Pancreas (tissue), 10 donors: ENCODE data around the gene USB1. TPM values are rescaled to one million over a fixed set of nuclear protein-coding genes. Genes with fewer than 3 reads are reported as not detected.

Source experiments
- ATAC-seq, 4 donors: fragments of 200-7000 bp; cut with Tn5 transposase; one replicate each; pipeline versions ENCODE4 v1.8.0 to v1.9.1; 2020; ENCODE audit warnings: mild to moderate bottlenecking in 4 of 4, moderate library complexity in 4 of 4
- DNase-seq, 6 donors: peaks; one replicate each; pipeline ENCODE4 v3.0.0-alpha.2; 2020
- FAIRE-seq: peaks from 2 replicates; lab custom pipeline; 2012; peaks lifted over from hg19 to GRCh38; lab: Jason Lieb, UNC
- H3K27ac ChIP-seq, 4 donors: fragments of 200-600 bp; sonication (generic); 1 replicate in 3 of 4; 2 replicates in 1 of 4; pipeline versions ENCODE4 v1.5.0 to v1.8.0; 2020
- H3K27me3 ChIP-seq, 4 donors: fragments of 200-600 bp; one replicate each; pipeline ENCODE4 v1.8.0; 2021
- H3K36me3 ChIP-seq, 3 donors: fragments of 200-600 bp; sonication (generic) in 1 of 3; one replicate each; pipeline versions ENCODE4 v1.5.0 to v1.8.0; 2020 to 2021
- H3K4me1 ChIP-seq, 3 donors: fragments of 200-600 bp; one replicate each; pipeline ENCODE4 v1.8.0; 2021
- H3K4me3 ChIP-seq, 4 donors: fragments of 200-600 bp; sonication (generic) in 2 of 4; one replicate each; pipeline versions ENCODE4 v1.5.0 to v1.8.0; 2020 to 2021
- H3K9me3 ChIP-seq, 4 donors: fragments of 200-600 bp; one replicate each; pipeline ENCODE4 v1.8.0; 2021
- CTCF ChIP-seq, 4 donors: fragments of 200-600 bp; sonication (generic) in 3 of 4; IDR thresholded peaks; one replicate each; pipeline versions ENCODE4 v1.5.0 to v1.8.0; 2021; ENCODE audit warnings: antibody characterized with exemption in 4 of 4
- WGBS, 2 donors: extraction: QIAGEN DNeasy Blood & Tissue Kit; methylation state at CpG; one replicate each; pipeline ENCODE4 v1.1.7; 2013; 5-methylcytosine and 5-hydroxymethylcytosine counted together
- intact Hi-C, 3 donors: fragments of 100-400 bp; cut with DNase I; formaldehyde crosslinking; loops; one replicate each; pipeline versions ENCODE4 v1.11.1 to v1.14.2; 2022
- polyA plus RNA-seq, 2 donors: library from polyadenylated mRNA; stranded (reverse); fragments of 200-250 nt; gene quantifications; one replicate each; pipeline ENCODE4 v1.2.3, GENCODE V29; 2013
- total RNA-seq, 6 donors: library from RNA; stranded (reverse); fragmentation: NEBNext Ultra II Directional in 4 of 6; extraction: Animal tissue kit (Norgen Biotek cat#: 25700) in 4 of 6; gene quantifications; one replicate each; pipeline versions ENCODE4 v1.2.1 to v1.2.4, GENCODE V29; 2021 to 2023
- donor health status: healthy with polysubstance abuse.
- donor health status: DM: no; HTN: no; CAD: no; lungs with moderate emphysema.
- donor health status: DM: no; HTN: no; CAD: no.
- donor health status: control.
- donor health status: control.
- donor health status: Bipolar disorder and iron deficiency.
- donor health status: DM: yes; HTN: yes; CAD: no.
- donor health status: DM: no; HTN: no; CAD: no.
- donor health status: DM: no; HTN: no; CAD: no.
- donor health status: DM: yes; HTN: yes; CAD: no.

USB1 gene
- total and polyA plus RNA-seq, 8 donors, result 13.5 to 23.6 (median 17.7) TPM

- no peak for FAIRE-seq
- Histone ChIP-seq H3K4me3 (no peak overlapping the region), H3K9me3 (no peaks in the 10 kb centered on the region), H3K27me3 (no peaks in the 10 kb centered on the region), H3K27ac (no peak overlapping the region), H3K36me3 (no peaks in the 10 kb centered on the region), H3K4me1 (no peaks in the 10 kb centered on the region)
- WGBS, 2 donors, result 89 to 91% methylated on average over 5 of the region's 5 CpGs
- intact Hi-C loops, result no loop called here
- no peak for DNase-seq
- ATAC-seq, result no peak
- TF ChIP-seq CTCF (IDR thresholded peaks at IDR 0.05), result no peak
Observed at GRCh38 chr16:58053682-58054005, 52.4 kb downstream of the USB1 start.

GRCh38 chr16:58054289-58054688 is 53.1 kb downstream of the USB1 start:
- DNase-seq (no peak), FAIRE-seq (no peak), ATAC-seq (no peak)
- TF ChIP-seq CTCF (IDR thresholded peaks at IDR 0.05), result no peak
- intact Hi-C loops, result no loop called here
- 78 to 87% methylated on average over 10 of the region's 10 CpGs for WGBS, 2 donors
- H3K27me3 ChIP-seq, result no peaks in the 10 kb centered on the region
- no peak overlapping the region for H3K4me3 ChIP-seq
- H3K36me3 ChIP-seq, result no peaks in the 10 kb centered on the region
- H3K27ac ChIP-seq, result no peak overlapping the region
- no peaks in the 10 kb centered on the region for H3K4me1 ChIP-seq
- no peaks in the 10 kb centered on the region for H3K9me3 ChIP-seq

DNA sequence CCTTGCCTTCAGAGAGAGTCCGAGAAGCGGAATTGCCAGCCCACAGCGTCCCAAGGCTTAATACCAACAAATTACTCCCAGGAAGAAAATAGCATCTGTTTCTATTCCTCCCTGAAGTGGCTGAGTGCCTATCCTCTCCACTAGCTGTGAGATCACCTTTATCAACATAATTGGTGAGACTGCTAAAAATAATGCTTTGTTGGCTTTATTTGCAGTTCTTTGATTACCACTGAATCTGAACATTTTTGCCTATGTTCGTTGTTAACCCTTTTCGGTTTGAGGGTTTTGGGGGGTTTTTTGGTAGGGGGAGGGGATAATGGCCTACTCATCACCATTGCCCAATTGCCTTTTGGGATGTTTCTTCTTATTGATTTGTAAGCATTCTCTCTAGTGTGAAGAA is 55.4 kb downstream of the USB1 start:
- no peak overlapping the region for H3K4me3 ChIP-seq
- DNase-seq, result no peak
- WGBS, 2 donors, result 56 to 65% methylated on average over 5 of the region's 5 CpGs
- H3K36me3 ChIP-seq, result no peaks in the 10 kb centered on the region
- intact Hi-C loops, result no loop called here
- H3K27ac ChIP-seq, result no peak overlapping the region
- no peak for FAIRE-seq
- no peaks in the 10 kb centered on the region for H3K27me3 ChIP-seq
- no peak for ATAC-seq
- no peaks in the 10 kb centered on the region for H3K9me3 ChIP-seq
- no peak for TF ChIP-seq CTCF (IDR thresholded peaks at IDR 0.05)
- H3K4me1 ChIP-seq, result no peaks in the 10 kb centered on the region

DNA sequence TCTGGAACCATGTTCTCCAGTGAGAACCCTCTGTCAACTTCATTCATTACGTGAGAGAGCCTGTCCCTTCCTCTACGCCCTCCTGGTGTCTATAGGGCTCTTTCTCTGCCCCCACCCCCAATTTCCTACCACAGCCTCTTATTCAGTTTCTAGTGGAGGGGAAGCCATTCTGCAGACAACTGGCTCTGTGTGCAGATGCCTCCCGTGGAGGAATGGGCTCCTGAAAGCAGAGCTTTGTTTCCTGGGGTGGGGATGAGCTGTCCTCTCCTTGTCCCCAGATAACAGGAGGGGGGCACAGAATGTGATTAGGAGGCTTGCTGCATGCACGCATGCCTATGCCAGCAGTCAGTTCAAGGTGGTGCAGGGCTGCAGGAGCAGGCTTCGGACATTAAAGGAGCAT is 55.9 kb downstream of the USB1 start:
- Histone ChIP-seq H3K9me3 (no peaks in the 10 kb centered on the region), H3K36me3 (no peaks in the 10 kb centered on the region), H3K4me3 (no peak overlapping the region), H3K27me3 (no peaks in the 10 kb centered on the region), H3K4me1 (no peaks in the 10 kb centered on the region), H3K27ac (no peak overlapping the region)
- FAIRE-seq (no peak), DNase-seq (no peak), ATAC-seq (no peak)
- 84 to 87% methylated on average over 5 of the region's 5 CpGs for WGBS, 2 donors
- no peak for TF ChIP-seq CTCF (IDR thresholded peaks at IDR 0.05)
- intact Hi-C loops, result no loop called here

DNA sequence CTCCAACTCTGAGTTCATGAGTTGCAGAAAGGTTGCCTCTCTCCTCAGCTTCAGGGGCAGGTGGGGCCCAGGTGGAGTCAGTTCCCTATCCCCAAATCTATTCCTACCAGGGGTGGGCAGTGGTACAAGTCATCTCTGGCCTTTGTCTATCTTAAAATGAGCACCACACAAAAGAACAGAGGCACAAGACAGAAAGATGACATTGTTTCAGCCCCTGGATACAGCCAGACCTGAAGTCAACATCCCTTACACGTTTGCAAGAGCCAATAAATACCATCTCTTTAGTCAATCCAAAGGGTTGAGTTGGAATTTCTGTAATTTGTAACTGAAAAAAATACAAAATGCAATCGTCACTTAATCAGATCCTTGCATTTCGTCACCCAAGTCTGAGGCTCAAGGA is 56.6 kb downstream of the USB1 start:
- no peak for TF ChIP-seq CTCF (IDR thresholded peaks at IDR 0.05)
- no peaks in the 10 kb centered on the region for H3K9me3 ChIP-seq
- 58 to 61% methylated on average over 3 of the region's 3 CpGs for WGBS, 2 donors
- ATAC-seq, result no peak
- no peaks in the 10 kb centered on the region for H3K4me1 ChIP-seq
- H3K4me3 ChIP-seq, result no peak overlapping the region
- no peak overlapping the region for H3K27ac ChIP-seq
- intact Hi-C loops, result no loop called here
- no peak for FAIRE-seq
- H3K27me3 ChIP-seq, result no peaks in the 10 kb centered on the region
- no peaks in the 10 kb centered on the region for H3K36me3 ChIP-seq
- no peak for DNase-seq
